ENCODE results near the gene RBM44.

Gene RBM44

DNA sequence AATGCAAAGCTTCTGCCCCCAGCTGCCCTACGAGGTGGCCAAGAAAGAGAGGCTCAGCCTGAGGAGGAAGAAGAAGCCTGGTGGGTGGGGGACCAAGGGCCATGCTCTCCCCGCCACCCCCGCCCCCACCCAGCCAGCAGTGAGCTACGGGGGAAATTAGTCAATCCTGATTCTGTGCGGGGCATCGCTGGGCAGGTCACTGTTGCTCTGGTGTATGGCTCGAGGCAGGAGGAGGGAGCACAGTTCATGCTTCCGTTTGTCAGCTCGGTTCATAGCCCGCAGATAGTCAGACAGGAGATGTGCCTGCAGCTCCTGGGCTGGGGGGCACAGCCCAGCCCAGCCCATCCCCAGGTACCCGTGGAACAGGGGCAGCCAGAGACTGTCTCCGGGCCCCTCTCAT lies 78.0 kb downstream of the RBM44 start:
- no peaks in the 10 kb centered on the region for H3K9me3 Mint-ChIP-seq
- H3K4me1 Mint-ChIP-seq: peaks cover 11% of the 10 kb centered on the region
- H3K4me3 Mint-ChIP-seq: no peak overlapping the region
- TF ChIP-seq, protein P1, sequence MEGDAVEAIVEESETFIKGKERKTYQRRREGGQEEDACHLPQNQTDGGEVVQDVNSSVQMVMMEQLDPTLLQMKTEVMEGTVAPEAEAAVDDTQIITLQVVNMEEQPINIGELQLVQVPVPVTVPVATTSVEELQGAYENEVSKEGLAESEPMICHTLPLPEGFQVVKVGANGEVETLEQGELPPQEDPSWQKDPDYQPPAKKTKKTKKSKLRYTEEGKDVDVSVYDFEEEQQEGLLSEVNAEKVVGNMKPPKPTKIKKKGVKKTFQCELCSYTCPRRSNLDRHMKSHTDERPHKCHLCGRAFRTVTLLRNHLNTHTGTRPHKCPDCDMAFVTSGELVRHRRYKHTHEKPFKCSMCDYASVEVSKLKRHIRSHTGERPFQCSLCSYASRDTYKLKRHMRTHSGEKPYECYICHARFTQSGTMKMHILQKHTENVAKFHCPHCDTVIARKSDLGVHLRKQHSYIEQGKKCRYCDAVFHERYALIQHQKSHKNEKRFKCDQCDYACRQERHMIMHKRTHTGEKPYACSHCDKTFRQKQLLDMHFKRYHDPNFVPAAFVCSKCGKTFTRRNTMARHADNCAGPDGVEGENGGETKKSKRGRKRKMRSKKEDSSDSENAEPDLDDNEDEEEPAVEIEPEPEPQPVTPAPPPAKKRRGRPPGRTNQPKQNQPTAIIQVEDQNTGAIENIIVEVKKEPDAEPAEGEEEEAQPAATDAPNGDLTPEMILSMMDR (IDR thresholded peaks at IDR 0.05; ENCODE audit: unreplicated experiment in 3 of 3): no peak
- no peaks in the 10 kb centered on the region for H3K27me3 Mint-ChIP-seq (ENCODE audit: low read depth)
- H3K36me3 Mint-ChIP-seq (ENCODE audit: low read depth): no peaks in the 10 kb centered on the region
- H3K27ac Mint-ChIP-seq: no peak overlapping the region

DNA sequence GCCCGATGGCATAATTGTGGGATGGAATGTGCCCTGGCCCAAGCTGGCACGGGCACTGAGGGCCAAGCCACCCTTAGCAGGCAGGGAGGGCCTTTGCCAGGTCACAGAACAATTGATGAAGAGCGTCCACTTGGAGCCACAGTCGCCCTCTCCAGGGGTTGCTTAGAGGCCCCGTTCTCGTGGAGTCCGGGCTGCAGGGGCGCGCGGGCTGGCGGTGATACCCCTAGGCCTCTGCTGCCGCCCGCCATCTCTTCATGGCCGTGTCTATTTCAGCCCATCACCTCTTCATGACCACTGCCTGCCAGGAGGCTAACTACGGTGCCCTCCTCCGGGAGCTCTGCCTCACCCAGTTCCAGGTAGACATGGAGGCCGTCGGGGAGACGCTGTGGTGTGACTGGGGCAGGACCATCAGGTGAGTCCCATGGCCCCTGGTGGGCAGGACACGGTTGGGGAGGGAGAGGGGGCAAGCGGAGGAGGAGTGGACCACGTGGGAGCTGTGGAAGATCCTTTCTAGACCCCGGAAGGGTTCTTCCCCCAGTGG lies 78.4 kb downstream of the RBM44 start:
- Mint-ChIP-seq H3K4me1 (peaks cover 8% of the 10 kb centered on the region), H3K27me3 (ENCODE audit: low read depth) (no peaks in the 10 kb centered on the region), H3K4me3 (no peak overlapping the region), H3K36me3 (ENCODE audit: low read depth) (no peaks in the 10 kb centered on the region), H3K27ac (no peak overlapping the region), H3K9me3 (no peaks in the 10 kb centered on the region)
- TF ChIP-seq, protein P1 (IDR thresholded peaks at IDR 0.05; ENCODE audit: unreplicated experiment in 3 of 3): no peak

DNA sequence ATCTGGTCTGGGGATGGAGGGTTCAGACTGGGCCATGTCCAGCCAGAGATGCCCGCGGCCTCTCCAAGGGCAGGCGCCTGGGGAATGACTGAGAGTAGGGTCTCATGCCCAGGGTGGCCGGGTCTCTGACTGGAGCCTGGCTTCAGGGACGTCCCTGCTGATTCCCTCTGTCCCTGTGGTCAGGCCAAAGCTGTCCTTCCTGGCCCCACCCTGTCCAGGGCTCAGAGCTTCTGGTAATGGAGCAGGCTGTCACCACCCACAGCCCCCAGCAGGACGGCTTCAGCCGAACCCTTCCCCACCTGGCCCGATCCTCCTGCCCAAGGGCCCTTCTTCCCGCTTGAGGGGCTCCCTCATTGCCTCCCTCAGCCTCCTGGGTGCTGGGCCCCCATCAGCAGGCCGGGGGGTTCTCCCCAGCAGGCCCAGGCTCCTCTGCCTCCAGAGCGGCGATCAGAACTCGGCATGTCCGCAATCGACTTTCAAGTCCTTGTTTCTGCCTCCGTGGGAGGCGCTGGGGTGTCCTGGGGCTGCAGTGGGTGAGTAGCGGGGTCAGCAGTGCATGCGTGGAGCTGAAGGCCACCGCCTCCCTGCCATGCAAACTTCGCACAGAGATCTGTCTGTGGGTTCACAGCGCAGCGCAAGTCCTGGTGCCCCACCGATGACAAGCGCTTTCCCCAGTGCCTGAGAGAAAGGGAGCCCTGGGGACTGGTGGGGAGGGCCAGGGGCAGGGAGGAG lies 79.2 kb downstream of the RBM44 start:
- Mint-ChIP-seq H3K4me1 (peaks cover 8% of the 10 kb centered on the region), H3K36me3 (ENCODE audit: low read depth) (no peaks in the 10 kb centered on the region), H3K27ac (no peak overlapping the region), H3K4me3 (no peak overlapping the region), H3K27me3 (ENCODE audit: low read depth) (no peaks in the 10 kb centered on the region), H3K9me3 (no peaks in the 10 kb centered on the region)
- TF ChIP-seq, protein P1 (IDR thresholded peaks at IDR 0.05; ENCODE audit: unreplicated experiment in 3 of 3): no peak

DNA sequence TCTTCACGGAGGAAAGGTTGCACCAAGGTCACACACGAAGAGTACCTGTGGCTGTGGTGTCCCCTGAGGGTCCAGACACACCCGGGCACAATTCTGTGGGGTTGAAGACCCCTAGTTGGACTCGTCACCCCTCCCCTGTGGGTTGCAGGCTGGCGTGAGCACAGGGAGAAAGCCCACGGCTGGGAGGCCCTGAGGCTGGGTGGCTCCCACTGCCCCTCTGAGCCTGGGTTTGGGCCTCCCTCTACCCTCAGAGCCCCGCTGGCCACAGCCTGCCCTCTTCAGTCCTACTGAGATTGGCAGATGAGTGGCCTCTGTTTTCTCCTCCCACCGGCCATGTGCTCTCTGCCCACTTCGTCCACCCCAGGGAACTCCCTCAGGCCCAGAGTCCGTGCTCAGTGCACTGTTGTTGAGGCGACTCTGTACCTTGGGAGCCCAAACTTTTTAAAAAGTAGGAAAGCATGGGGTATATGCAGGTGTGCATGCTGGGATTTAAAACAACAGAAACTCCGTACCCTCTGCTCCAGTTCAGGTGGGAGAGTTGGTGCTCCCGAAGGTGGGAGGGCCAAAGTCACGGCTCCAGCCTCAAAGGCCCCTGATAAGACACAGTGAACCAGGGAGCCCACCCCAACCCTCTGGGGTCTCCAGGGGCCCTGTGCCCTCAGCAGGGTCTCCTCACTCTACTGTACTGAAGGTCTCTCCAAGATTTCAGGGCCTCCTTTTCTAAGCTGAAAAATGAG lies 79.9 kb downstream of the RBM44 start:
- TF ChIP-seq, protein P1 (IDR thresholded peaks at IDR 0.05; ENCODE audit: unreplicated experiment in 3 of 3): no peak
- Mint-ChIP-seq H3K27ac (peak overlapping the region; percentile 24 to 77 (median 73)), H3K4me3 (no peak overlapping the region), H3K36me3 (ENCODE audit: low read depth) (no peaks in the 10 kb centered on the region), H3K4me1 (peaks cover 8% of the 10 kb centered on the region), H3K9me3 (no peaks in the 10 kb centered on the region), H3K27me3 (ENCODE audit: low read depth) (peaks cover 4% of the 10 kb centered on the region)

DNA sequence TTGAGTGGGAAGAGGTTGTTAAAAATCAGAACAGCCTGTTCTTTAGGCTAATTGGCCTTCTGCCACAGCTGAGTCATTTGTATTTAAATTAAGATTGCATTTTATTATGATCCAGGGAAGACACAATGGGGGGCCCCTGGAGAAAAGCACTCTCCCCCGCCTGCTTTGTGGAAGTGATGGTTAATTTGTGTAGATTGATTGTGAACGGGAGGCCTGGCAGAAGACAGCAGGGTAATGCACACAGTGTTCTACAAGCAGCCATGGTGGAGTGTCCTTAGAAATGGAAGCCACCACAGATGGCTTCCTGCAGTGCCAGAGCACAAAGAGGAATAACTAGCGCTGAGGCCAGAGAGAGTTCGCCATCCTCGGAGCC lies 80.5 kb downstream of the RBM44 start:
- Mint-ChIP-seq H3K9me3 (no peaks in the 10 kb centered on the region), H3K4me3 (no peak overlapping the region), H3K27me3 (ENCODE audit: low read depth) (peaks cover 6% of the 10 kb centered on the region), H3K27ac (peak overlapping the region; percentile 24 to 77 (median 73)), H3K4me1 (peaks cover 9% of the 10 kb centered on the region), H3K36me3 (ENCODE audit: low read depth) (no peaks in the 10 kb centered on the region)
- TF ChIP-seq, protein P1 (IDR thresholded peaks at IDR 0.05; ENCODE audit: unreplicated experiment in 3 of 3): no peak
